ENCODE data around the gene HERPUD2. TPM values are rescaled to one million over a fixed set of nuclear protein-coding genes. Genes with fewer than 3 reads are reported as not detected.

Gene HERPUD2
- total and polyA plus RNA-seq, 2 of the 8 experiments (the other 6 are each of a cell fraction or from before 2014, with no cell fraction given), result 18.3 to 27.3 TPM

DNA sequence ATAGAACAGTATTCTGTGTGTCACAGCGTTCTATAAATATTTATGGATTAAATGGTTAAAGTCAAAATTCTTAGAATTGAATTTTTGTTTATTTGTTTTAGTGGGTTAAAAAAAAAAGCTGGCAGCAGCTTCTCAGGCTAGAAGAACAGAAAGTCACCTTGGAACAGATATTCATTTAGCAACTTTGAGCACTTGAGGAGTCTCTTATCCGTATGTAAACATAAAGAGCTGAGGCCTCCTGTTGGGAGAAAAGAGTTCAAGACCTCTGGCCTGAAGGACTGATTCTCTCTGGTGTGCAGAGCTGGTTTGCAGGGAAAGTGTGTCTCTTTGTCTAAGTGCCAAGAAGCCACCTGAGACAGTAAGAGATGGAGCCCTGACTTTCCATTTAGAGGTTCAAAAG lies 109.9 kb downstream of the HERPUD2 start:
- 81% methylated on average over 2 of the region's 2 CpGs; no CpG with 5 or more reads in 1 of the 2 experiments for WGBS, 2 experiments (ENCODE audit: extremely low coverage in 1 of 2, insufficient coverage in 1 of 2, insufficient read length in 1 of 2, insufficient replicate concordance in 2 of 2, low coverage in 1 of 2, low lambda C conversion rate in 2 of 2, missing lambda C conversion rate in 1 of 2)
- Histone ChIP-seq H3K27ac (ENCODE audit: low read depth, low read length) (no peak overlapping the region), H2BK15ac (ENCODE audit: low read length) (no peak overlapping the region), H4K20me1 (replicated peaks in 1 of 2; ENCODE audit: control insufficient read depth in 1 of 2, insufficient read depth in 2 of 2, low read length in 2 of 2) (no peaks in the 10 kb centered on the region), H3K23me2 (ENCODE audit: low read depth, low read length) (no peaks in the 10 kb centered on the region), H2BK12ac (ENCODE audit: low read depth, low read length) (no peak overlapping the region), H3K79me2 (ENCODE audit: control insufficient read depth in 1 of 2, insufficient read depth in 2 of 2, low read length in 2 of 2) (no peaks in the 10 kb centered on the region), H3K79me1 (ENCODE audit: low read depth, low read length) (no peaks in the 10 kb centered on the region), H2BK20ac (ENCODE audit: low read length) (no peak overlapping the region), H2AFZ (ENCODE audit: low read length) (no peak overlapping the region), H3K56ac (replicated peaks; ENCODE audit: insufficient read length, low read depth, low read length) (no peak overlapping the region), H3K23ac (ENCODE audit: insufficient read length) (no peak overlapping the region), H2AK5ac (ENCODE audit: low read depth, low read length) (no peak overlapping the region), H3K4me3 (ENCODE audit: extremely low read depth in 1 of 4, insufficient read depth in 2 of 4, low read depth in 3 of 4, low read length in 4 of 4) (no peak overlapping the region), H2BK120ac (replicated peaks; ENCODE audit: low read depth, low read length) (no peak overlapping the region), H3K27me3 (replicated peaks in 1 of 4; ENCODE audit: control insufficient read depth in 3 of 4, extremely low read depth in 1 of 4, insufficient read depth in 3 of 4, low read length in 3 of 4) (no peaks in the 10 kb centered on the region), H4K91ac (replicated peaks; ENCODE audit: insufficient read length, low read length) (no peak overlapping the region), H4K8ac (ENCODE audit: extremely low read depth, insufficient read depth, low read length) (no peak overlapping the region), H3K36me3 (ENCODE audit: control insufficient read depth in 2 of 4, insufficient read depth in 4 of 4, low read length in 3 of 4) (no peaks in the 10 kb centered on the region), H3K18ac (ENCODE audit: extremely low read depth, low read length) (no peak overlapping the region), H3K9ac (replicated peaks in 1 of 4; ENCODE audit: extremely low read depth in 1 of 4, low read depth in 3 of 4, low read length in 3 of 4) (no peak overlapping the region), H3K9me3 (ENCODE audit: insufficient read depth in 2 of 2, low read depth in 1 of 2, low read length in 1 of 2) (no peaks in the 10 kb centered on the region), H3K4me1 (replicated peaks in 1 of 4; ENCODE audit: control insufficient read depth in 3 of 4, insufficient read depth in 4 of 4, low read length in 3 of 4) (no peaks in the 10 kb centered on the region), H3K14ac (ENCODE audit: insufficient read length) (no peak overlapping the region), H3K4me2 (ENCODE audit: insufficient read depth in 1 of 2, low read depth in 2 of 2, low read length in 2 of 2) (no peak overlapping the region), H2BK5ac (ENCODE audit: low read depth, low read length) (no peak overlapping the region), H3K4ac (replicated peaks; ENCODE audit: insufficient read length, low read depth, low read length) (no peak overlapping the region), H4K5ac (ENCODE audit: insufficient read length, low read depth, low read length) (no peak overlapping the region)
- DNase-seq (ENCODE audit: low read depth in 1 of 2, low spot score in 2 of 2) (no peak), FAIRE-seq (no peak)
- POLR2A ChIA-PET (ENCODE audit: partially characterized antibody), result no interaction called here
- CTCF ChIA-PET (ENCODE audit: partially characterized antibody), result interaction anchor here (1.1 to 6.7 kb wide), 4 partner anchors 9 to 47 kb away, joined by 3 to 59 read pairs (median 5); no protein-coding TSS in a partner anchor

Data from H1 (cell line).